Activated T-helper 2 cell treated with anti-CD3 and anti-CD28 coated beads, Interferon-gamma antibody, Interleukin-2, Interleukin-4, amounts not matched to agents 10 μg/mL and 5 μg/mL and 100 μg/mL, durations not matched to agents 14 hours and 24 hours and 36 hours (primary cell): Measurements from ENCODE around the gene DNAH17. TPM values are rescaled to one million over a fixed set of nuclear protein-coding genes. Genes with fewer than 3 reads are reported as not detected.

Source experiments
- DNase-seq: peaks from one replicate; pipeline ENCODE4 v3.0.0; 2021; ENCODE audit warnings: low spot score
- H3K27ac Mint-ChIP-seq: one replicate; pipeline ENCODE4 v1.8.0; 2021; ENCODE audit warnings: mixed read lengths
- H3K27me3 Mint-ChIP-seq: one replicate; pipeline ENCODE4 v1.8.0; 2021; ENCODE audit warnings: low read depth, mixed read lengths
- H3K36me3 Mint-ChIP-seq: one replicate; pipeline ENCODE4 v1.8.0; 2021; ENCODE audit warnings: low read depth, mixed read lengths
- H3K4me1 Mint-ChIP-seq: one replicate; pipeline ENCODE4 v1.8.0; 2021; ENCODE audit warnings: low read depth, mixed read lengths
- H3K4me3 Mint-ChIP-seq: one replicate; pipeline ENCODE4 v1.8.0; 2021; ENCODE audit warnings: low read depth, mild to moderate bottlenecking, moderate library complexity, mixed read lengths
- H3K9me3 Mint-ChIP-seq: one replicate; pipeline ENCODE4 v1.8.0; 2021; ENCODE audit warnings: mixed read lengths
- intact Hi-C: fragments of 100-400 bp; cut with micrococcal nuclease; formaldehyde crosslinking; loops from one replicate; pipeline ENCODE4 v1.15.1; 2023
- total RNA-seq: library from RNA; stranded (reverse); gene quantifications from 2 replicates; pipeline ENCODE4 v1.2.3, GENCODE V29; 2022

Gene DNAH17
- total RNA-seq, 1 donor from 2014 or later: 0.30 TPM

- Mint-ChIP-seq H3K9me3 (no peaks in the 10 kb centered on the region), H3K36me3 (no peaks in the 10 kb centered on the region), H3K27me3 (peaks cover 9% of the 10 kb centered on the region), H3K4me1 (no peaks in the 10 kb centered on the region), H3K4me3 (no peak overlapping the region), H3K27ac (no peak overlapping the region)
- intact Hi-C loops: no loop called here
- no peak for DNase-seq
Observed at GRCh38 chr17:78580277-78580804, 3.1 kb upstream of the DNAH17 start.

- Mint-ChIP-seq H3K27ac (no peak overlapping the region), H3K4me3 (no peak overlapping the region), H3K36me3 (no peaks in the 10 kb centered on the region), H3K27me3 (peaks cover 3% of the 10 kb centered on the region), H3K4me1 (no peaks in the 10 kb centered on the region), H3K9me3 (no peaks in the 10 kb centered on the region)
- no peak for DNase-seq
- intact Hi-C loops: no loop called here
Observed at GRCh38 chr17:78576389-78577112, 645 bp downstream of the DNAH17 start.

- H3K27ac Mint-ChIP-seq: no peak overlapping the region
- no peak for DNase-seq
- no peaks in the 10 kb centered on the region for H3K9me3 Mint-ChIP-seq
- H3K4me3 Mint-ChIP-seq: no peak overlapping the region
- no peaks in the 10 kb centered on the region for H3K4me1 Mint-ChIP-seq
- H3K27me3 Mint-ChIP-seq: peaks cover 3% of the 10 kb centered on the region
- intact Hi-C loops: no loop called here
- H3K36me3 Mint-ChIP-seq: no peaks in the 10 kb centered on the region
Observed at GRCh38 chr17:78575899-78576298, 1.3 kb downstream of the DNAH17 start.

- no peaks in the 10 kb centered on the region for H3K4me1 Mint-ChIP-seq
- no peak overlapping the region for H3K27ac Mint-ChIP-seq
- no peak for DNase-seq
- no peak overlapping the region for H3K4me3 Mint-ChIP-seq
- intact Hi-C loops: no loop called here
- H3K9me3 Mint-ChIP-seq: no peaks in the 10 kb centered on the region
- H3K36me3 Mint-ChIP-seq: no peaks in the 10 kb centered on the region
- H3K27me3 Mint-ChIP-seq: peaks cover 3% of the 10 kb centered on the region
Observed at GRCh38 chr17:78575340-78575739, 1.9 kb downstream of the DNAH17 start.

- no peak overlapping the region for H3K4me3 Mint-ChIP-seq
- peaks cover 3% of the 10 kb centered on the region for H3K27me3 Mint-ChIP-seq
- H3K9me3 Mint-ChIP-seq: no peaks in the 10 kb centered on the region
- H3K36me3 Mint-ChIP-seq: no peaks in the 10 kb centered on the region
- intact Hi-C loops: no loop called here
- H3K4me1 Mint-ChIP-seq: no peaks in the 10 kb centered on the region
- no peak for DNase-seq
- H3K27ac Mint-ChIP-seq: no peak overlapping the region
Observed at GRCh38 chr17:78573955-78574354, 3.2 kb downstream of the DNAH17 start.

GRCh38 chr17:78572239-78573205, 4.7 kb downstream of the DNAH17 start:
- peaks cover 3% of the 10 kb centered on the region for H3K27me3 Mint-ChIP-seq
- no peaks in the 10 kb centered on the region for H3K36me3 Mint-ChIP-seq
- intact Hi-C loops: no loop called here
- H3K4me3 Mint-ChIP-seq: no peak overlapping the region
- H3K27ac Mint-ChIP-seq: no peak overlapping the region
- H3K9me3 Mint-ChIP-seq: no peaks in the 10 kb centered on the region
- no peak for DNase-seq
- H3K4me1 Mint-ChIP-seq: no peaks in the 10 kb centered on the region

GRCh38 chr17:78571329-78571728, 5.9 kb downstream of the DNAH17 start:
- Mint-ChIP-seq H3K4me1 (no peaks in the 10 kb centered on the region), H3K27ac (no peak overlapping the region), H3K9me3 (no peaks in the 10 kb centered on the region), H3K36me3 (no peaks in the 10 kb centered on the region), H3K27me3 (no peaks in the 10 kb centered on the region), H3K4me3 (no peak overlapping the region)
- DNase-seq: no peak
- intact Hi-C loops: no loop called here

GRCh38 chr17:78568494-78569115, 8.6 kb downstream of the DNAH17 start:
- intact Hi-C loops: no loop called here
- Mint-ChIP-seq H3K9me3 (no peaks in the 10 kb centered on the region), H3K27me3 (no peaks in the 10 kb centered on the region), H3K36me3 (no peaks in the 10 kb centered on the region), H3K27ac (no peak overlapping the region), H3K4me1 (no peaks in the 10 kb centered on the region), H3K4me3 (no peak overlapping the region)
- no peak for DNase-seq

GRCh38 chr17:78567991-78568390, 9.2 kb downstream of the DNAH17 start:
- Mint-ChIP-seq H3K4me1 (no peaks in the 10 kb centered on the region), H3K27ac (no peak overlapping the region), H3K36me3 (no peaks in the 10 kb centered on the region), H3K27me3 (no peaks in the 10 kb centered on the region), H3K4me3 (no peak overlapping the region), H3K9me3 (no peaks in the 10 kb centered on the region)
- intact Hi-C loops: no loop called here
- no peak for DNase-seq

GRCh38 chr17:78566947-78567346, 10.2 kb downstream of the DNAH17 start:
- DNase-seq: no peak
- no peak overlapping the region for H3K27ac Mint-ChIP-seq
- no peaks in the 10 kb centered on the region for H3K27me3 Mint-ChIP-seq
- no peaks in the 10 kb centered on the region for H3K4me1 Mint-ChIP-seq
- H3K36me3 Mint-ChIP-seq: no peaks in the 10 kb centered on the region
- H3K9me3 Mint-ChIP-seq: no peaks in the 10 kb centered on the region
- intact Hi-C loops: no loop called here
- H3K4me3 Mint-ChIP-seq: no peak overlapping the region

GRCh38 chr17:78563189-78564145, 13.7 kb downstream of the DNAH17 start:
- DNase-seq: no peak
- Mint-ChIP-seq H3K9me3 (no peaks in the 10 kb centered on the region), H3K4me3 (no peak overlapping the region), H3K36me3 (no peaks in the 10 kb centered on the region), H3K27me3 (no peaks in the 10 kb centered on the region), H3K27ac (no peak overlapping the region), H3K4me1 (no peaks in the 10 kb centered on the region)
- intact Hi-C loops: no loop called here

- Mint-ChIP-seq H3K27ac (no peak overlapping the region), H3K4me3 (no peak overlapping the region), H3K4me1 (no peaks in the 10 kb centered on the region), H3K9me3 (no peaks in the 10 kb centered on the region), H3K27me3 (no peaks in the 10 kb centered on the region), H3K36me3 (no peaks in the 10 kb centered on the region)
- intact Hi-C loops: no loop called here
- no peak for DNase-seq
Observed at GRCh38 chr17:78562734-78563133, 14.5 kb downstream of the DNAH17 start.
